CD4-positive, alpha-beta T cell treated with Interleukin-15 for 4 hours (primary cell): ENCODE measurements around the gene FSTL4.

ENCODE experiments used
- DNase-seq: peaks from one replicate; pipeline ENCODE4 v3.0.0-alpha.2; 2020; ENCODE audit warnings: low spot score

FSTL4 gene

DNA sequence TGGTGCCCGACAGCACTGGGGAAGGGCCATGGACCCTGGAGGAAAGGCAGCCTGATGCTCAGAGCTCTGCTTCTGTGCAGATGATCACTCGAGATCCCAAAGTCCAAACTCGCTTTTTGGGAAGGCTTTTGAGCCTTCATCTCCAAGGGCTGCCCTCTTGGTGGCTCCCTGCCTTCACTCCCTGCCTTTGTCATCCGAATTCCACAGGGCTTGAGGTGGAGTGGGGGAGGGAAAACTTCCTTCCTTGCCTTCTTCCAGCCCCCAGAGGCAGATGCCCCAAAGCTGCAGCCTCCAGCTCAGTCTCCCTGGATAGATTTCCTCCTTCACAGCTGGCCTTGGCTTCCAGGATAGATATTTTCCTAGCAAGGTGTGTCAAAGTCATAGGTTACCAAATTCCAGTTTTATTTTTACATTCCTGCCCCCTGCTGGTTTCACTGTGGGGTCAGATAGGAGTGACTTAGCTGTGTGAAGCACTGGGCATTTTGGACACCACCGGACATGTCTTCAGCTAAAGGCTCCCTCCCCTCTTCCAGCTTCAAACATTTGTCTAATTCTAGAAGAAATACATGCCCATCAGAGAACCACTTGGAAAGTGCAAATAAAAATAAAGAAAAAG, 292.3 kb downstream of the FSTL4 start:
- DNase-seq: no peak

DNA sequence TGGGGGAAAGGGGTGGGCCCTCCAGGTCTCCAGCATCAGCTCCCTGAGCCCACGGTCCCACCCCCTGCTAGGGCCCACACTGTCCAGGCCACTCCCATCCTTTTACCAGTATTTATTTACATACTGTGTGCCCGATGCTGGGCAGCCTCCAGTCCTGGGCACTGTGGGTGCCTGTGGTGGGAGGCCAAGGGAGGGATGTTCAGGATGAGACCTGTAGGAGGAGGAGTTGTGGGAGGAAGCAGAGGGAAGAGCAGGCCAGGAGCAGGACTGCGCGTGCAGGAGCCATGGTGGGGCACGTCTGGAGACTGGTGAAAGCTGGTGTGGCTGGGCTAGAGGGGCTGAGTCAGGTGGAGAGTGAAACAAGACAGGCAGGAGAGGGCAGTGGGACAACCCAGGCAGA, 293.1 kb downstream of the FSTL4 start:
- DNase-seq: no peak

DNA sequence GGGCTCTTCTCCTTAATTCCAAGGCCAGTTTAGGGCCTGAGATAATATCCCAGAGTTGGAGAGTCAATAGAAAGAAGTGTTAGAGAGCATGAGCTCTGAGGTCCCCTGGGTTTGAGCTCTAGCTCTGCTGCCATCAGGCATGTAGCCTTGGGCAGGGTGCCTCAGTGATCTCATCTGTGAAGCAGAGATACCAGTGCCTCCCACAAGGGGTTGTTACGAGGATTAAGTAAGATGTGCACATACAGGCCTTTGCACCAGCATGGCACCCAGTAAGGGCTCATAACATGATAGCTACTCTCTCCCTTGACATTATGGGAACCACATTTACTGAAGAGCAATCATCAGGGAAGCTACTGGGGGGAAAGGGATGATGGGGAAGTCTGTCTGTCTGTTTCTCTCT, 294.8 kb downstream of the FSTL4 start:
- no peak for DNase-seq

DNA sequence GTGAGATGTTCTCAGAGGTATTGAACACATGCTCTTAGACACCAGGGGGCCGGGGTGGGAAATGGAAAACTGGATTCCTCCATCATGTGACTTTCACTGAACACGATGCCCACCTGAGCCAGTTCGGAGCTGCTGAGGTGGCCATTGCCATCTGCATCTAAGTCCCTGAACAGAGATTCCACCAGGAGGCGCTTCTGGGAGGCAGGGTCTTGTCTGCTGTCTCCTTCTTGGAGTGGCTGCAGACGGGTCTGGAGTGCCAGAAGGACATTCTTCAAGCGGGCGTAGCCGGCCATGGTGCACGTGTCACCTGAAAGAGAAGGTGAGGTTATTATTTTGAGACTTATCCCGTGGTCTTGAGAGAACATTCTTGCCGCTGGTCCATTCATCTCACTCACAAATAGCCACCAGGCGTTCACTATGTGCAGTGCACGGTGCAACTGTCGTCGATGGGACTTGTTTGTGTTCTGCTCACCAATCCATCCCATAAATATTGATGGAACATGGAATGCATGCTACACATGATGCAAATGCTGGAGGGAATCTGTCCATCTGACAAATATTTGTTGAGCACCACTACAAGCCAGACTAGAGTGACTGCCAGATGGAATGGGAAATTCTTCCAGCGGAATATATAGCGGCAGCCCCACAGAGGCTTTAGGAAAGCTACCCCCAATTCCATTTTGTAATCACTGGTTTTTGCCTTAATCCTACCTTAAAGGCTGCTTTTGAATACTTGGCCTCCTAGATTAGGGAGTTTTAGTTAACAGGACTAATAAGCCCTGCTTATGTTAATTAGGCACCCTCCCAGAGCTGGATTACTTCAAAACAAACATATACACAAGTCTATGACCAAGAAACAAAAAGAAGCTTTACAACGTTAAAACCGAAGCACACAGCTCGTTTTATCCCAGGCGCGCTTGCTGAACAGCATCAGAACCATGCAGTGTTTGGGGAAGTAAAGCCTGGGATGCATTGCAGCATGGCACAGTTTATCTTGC, 295.7 kb downstream of the FSTL4 start:
- no peak for DNase-seq

DNA sequence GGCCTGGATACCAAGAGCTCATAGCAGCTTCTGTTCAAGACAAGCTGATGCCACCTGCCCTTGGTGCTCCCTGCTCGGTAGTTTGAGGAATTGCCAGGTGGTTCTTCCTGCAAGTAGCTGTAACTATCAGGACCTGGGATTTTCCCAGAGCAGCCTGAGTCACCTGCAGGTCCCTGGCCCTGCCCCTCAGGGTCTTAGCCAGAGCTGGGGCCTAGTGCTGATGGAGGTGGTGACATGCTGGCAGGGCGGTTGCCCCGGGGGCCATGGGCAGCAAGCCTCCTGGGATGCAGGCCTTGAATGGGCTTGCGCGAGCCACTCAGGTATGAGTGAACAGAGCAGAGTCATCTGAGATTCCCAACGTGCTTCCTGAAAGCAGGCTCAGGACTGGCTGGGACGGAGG, 298.3 kb downstream of the FSTL4 start:
- no peak for DNase-seq

DNA sequence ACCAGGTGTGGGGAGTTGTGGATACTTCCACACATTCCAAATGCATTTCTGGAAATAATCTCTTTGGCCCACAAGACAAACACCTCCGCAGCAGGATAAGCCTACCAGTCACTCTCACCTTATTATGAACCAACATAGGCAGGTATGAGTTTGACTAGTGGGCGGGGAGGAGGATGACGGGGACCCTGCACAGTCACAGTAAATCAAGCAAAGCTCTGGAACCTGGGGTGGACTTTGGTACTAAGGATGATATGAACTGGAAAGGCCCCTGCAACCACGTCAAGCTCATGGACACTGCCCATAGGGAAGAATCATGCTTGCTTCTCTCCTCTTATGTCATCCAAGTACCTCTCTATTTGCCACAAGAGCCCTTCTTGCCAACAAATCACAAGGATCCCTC, 301.2 kb downstream of the FSTL4 start:
- DNase-seq: no peak

DNA sequence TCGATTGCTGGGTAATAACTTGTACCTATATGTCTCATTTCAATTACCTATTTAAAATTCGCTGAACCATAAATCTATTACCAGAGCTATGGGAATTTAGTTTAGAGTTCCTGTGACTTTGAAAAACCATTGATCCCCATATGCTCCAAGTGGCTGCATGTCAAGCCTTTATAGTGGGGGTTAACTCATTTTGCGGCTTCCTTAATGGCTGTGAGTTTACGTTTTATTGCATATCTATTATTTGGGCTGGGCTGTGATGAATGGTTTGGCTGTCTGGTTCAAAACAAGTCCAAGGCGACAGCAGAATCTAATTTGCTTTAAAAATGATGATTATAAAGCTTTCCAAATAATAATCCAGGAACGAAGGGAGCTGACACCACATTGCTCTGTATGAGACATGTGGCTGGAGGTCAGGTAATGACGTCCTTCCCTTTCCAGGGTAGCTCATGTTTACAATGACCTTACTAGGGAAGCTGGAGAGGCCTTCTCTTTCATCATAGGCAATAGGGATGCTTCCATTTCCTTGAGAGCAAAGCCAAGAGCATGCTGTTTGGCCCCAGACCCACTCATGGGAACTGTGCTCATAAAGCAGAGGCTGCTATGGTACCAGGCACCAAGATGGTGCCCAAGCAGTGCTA, 302.2 kb downstream of the FSTL4 start:
- no peak for DNase-seq

DNA sequence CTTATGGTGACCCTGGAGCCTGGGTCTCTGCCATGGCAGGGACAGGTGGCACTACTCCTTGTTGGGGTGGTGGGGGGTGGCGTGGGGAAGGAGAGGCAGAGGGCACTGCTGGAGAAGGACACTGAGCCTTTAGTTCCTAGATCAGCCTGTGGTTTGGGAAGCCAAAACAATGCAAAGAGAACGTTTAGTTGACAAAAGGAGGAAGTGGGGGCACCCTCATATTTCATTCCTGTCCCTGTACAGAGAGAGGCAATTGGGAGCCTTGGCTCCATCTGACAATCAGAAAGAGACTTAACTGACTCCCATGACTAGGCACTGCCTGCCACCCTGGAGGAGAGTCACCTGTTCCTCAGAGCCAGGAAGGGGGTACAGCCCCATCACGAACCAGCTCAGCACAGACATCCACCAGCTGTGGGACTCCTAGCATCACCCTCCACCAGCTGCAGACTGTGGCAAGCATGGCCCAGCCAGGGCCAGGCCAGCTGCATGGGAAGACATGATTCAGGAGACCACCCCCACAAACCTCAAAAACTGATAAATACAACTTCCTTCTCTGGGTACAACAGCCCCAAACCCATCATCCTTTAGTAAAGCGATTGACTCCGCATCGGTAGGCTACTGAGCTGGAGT, 303.1 kb downstream of the FSTL4 start:
- no peak for DNase-seq

DNA sequence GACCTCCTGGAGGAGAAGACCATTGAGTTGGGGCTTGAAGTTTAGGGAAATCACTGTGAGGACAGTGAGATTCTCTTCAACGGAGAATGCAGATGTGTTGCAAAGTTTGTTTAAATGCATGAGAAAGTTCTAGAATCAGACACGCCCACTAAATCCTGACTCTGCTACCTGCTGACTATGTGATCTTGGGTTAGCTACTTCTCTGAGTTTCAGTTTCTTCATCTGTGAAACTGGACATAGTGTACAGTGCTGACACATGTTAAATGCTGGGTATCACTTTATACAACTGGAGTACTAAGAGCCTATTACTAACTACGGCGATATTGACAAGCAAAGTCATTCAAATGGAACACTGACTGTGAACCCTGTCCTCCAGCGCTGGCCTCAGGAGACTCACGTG, 305.1 kb downstream of the FSTL4 start:
- no peak for DNase-seq

DNA sequence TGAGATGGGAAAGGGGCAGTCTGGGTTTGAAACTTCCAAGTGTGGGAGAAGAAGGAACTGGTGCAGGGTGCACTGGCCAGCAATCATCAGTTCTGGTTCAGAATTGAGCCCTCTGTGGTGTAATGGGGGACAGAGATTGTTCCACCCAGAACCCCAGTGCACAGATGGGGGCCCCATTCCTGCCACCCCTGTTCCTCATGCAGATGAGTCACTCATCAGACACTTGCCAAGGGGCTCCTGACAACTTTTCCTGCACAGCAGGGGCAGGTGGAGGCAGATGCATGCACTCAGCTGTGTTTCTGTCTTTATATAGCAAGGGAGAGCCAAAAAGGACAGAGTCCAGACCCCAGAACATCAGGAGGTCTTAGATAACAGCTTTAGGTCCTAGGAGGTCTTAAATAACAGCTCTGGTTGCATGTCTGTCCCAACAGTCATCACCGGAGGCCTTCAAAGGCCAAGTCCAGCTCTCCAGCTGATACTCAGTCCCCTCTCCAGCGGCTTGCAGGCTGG, 307.6 kb downstream of the FSTL4 start:
- no peak for DNase-seq

DNA sequence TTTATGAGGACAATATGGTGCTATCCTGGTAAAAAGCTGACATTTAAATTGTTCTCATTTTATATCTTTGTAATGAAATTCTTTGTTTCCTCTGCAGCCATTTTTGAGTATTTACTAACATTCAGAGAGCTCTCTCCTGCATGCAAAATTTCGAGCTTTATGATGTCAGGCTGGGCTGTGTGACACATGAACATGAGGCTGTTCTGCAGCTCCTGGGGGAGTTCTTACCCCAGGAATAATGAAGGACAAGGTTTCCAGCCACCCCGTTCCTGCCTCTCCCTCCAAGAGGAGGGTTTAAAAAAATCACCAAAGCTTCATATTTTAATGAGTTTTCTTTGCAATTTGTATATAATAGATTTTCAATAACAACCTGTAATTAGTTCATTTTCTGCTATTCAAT, 308.2 kb downstream of the FSTL4 start:
- no peak for DNase-seq

DNA sequence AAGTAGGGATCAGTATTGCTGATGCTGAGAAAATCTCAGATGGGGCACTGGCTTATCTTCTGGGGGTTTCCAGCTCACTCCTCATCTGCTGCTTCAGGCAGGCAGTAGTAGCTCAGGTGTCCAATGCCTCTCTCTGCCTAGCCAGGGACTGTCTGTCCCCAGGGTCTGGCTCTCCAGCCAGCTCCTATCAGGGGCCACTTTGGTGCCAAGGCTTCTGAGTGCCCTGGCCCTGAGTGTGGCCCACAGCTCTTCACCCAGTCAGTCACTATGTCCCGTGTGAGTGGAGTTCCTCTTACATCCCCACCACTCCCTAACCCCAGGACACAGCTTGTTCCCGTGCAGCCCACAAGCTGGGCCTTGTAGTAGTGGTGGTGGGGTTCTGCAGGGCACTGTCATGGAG, 309.0 kb downstream of the FSTL4 start:
- DNase-seq: no peak

DNA sequence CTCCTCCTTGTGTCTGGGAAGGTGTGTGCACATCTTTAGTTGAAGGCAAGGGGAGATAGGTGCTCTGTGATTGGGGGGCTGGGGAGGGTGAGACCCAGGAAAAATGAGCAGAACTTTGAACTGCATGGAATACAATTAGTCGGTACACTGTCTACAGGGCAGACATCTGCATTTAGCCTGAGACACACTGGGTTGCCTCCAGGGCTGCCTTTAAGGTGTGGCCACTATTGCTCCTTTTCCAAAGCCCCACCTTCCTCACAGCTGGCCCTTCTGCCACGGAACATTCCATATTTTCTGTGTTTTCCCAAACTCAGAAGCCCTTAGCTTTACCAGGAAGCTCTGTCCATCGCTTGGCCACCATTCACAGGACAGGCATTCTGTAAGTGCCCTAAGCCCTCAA, 312.6 kb downstream of the FSTL4 start:
- no peak for DNase-seq

DNA sequence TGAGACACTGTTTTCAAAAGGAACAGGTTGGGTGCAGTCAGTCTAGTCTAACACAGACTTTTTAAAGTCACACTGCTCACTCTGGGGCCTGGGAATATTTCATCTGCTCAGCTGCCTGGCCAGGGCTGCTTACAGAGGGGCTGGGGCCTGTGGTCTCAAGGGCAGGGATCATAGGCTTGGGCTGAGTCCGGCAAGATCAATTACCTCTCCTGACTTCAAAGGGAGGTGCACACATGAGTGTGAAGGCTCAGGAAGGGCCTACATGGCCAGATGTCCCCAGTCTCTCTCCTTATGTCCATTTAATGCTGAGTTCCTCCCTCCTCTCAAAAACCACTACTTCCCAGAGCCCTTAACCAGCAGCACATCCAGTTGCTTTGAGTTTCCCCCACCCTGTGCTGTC, 313.3 kb downstream of the FSTL4 start:
- DNase-seq: no peak

DNA sequence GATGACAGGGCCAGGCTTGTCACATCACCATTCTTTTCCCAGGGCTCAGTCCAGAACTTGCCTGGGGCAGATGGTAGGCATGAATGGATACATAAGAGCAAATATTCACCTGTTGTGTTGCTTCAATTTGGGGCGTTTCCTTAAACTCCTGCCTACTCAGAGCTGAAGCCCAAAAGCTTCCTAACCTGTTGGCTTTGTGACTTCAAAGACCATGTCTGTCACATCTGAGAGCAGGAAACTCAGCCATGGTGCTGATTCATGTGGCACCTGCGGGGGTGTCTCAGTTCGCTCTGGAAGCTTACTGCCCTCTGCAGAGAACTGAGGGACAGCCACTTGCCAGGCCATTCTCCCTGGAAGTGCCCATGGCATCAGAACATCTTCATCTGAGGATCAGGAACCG, 313.9 kb downstream of the FSTL4 start:
- DNase-seq: no peak

DNA sequence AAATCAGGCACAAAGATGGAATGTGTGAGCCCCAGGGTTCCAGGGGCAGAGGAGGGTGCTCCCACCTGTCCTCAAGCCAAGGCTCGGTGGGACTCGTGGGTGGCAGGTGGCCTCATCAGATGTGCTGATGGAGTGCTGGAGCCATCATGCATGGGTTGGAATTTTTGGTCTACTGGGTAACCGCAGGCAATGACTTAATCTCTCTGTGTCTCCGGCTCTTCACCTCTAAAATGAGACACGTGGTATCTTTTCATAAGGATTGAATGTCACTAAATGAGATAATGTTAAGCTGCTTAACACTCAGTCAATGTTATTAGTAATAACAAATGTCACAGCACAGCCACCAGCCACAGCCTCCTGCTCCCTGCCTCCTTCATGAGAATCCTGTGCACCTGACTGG, 315.0 kb downstream of the FSTL4 start:
- DNase-seq: no peak

DNA sequence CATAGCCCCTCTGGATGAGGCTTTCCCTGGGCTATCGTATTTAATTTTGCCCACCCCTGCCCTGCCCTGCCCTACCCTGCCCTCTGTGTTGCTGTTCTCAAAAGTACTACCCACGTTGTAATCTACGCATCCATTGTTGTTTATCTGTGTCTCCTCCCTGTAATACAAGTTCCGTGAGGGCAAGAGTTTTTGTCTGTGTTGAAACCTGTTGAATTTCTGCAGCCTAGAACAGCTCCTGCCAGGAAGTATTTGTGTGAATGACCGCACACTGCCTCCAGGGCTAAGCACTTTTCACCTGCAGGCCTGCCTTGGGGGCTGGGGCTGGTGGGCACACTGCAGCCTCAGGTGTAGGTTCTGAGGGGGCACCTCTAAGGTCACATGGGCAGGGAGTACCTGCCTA, 315.7 kb downstream of the FSTL4 start:
- DNase-seq: no peak

DNA sequence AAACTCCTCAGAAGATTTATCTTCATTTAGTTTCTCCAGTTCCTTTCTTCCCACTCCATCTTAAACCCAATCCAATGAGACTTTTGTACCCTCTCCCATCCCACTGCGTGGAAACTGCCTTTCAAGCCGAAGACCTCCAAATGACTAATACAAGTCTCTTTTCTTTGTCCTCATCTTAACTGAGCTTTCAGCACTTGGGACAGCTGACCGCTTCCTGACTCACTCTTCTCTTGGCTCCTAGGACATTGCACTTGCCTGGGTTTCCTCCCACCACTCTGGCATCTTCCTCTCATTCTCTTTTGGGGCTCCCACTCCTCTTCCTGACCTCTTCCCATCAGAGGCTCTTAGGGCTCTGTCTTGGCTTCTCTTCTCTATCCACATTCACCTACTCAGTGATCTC, 316.8 kb downstream of the FSTL4 start:
- DNase-seq: no peak

DNA sequence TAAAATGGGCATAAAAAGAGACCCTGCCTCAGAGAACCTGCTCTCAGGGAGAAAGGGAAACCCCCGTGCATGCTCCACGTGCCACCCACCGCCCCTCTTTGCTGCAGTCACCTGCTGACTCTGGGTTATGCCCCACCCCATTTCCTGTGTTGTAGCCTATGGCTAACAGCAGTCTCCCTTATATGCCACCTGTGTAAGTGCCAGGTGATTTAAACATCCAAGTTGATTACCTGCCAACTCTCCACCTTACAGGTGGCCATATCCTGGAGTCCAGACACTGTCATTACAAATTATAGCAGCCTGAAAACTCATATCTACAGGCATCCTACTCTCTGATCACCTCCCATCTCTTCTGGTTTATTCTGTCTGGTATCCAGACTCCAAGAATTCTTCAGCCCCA, 318.0 kb downstream of the FSTL4 start:
- no peak for DNase-seq

DNA sequence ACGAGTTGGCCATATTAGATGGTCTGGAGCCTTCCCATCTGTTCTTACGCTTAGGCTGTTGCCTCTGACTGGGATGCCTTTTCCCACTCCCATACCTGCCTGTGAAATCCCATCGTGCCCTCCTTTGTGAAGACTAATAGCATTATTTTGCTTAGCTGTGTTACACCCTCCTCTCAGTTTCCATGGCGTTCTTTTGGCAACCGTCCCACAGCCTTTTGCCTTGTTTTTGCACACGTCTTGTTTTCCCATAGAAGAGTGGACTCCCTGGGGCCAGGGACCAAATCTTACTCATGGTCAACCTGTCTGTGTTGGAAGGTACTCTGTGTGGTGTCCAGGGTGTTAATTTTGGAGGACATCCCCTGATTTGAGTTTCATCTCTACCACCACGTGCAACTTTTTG, 318.4 kb downstream of the FSTL4 start:
- DNase-seq: no peak

DNA sequence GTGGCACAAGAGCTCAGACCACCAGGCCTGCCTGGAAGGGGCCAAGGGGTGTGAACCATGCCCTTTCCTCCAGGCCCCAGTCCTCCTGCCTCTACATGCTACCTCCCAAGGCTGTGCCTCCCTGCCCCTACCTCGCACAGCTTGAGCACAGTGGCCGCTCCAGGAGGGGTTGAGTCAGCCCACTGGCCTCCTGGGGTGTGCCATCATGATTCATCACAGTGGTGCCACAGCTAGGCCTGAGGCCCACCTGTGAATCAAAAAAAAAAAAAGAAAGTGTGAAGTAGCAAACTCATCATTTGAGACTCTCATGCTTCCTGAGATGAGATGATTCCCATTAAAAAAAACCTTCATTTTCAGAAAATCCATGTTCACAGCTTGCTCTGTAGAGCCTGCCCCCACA, 320.0 kb downstream of the FSTL4 start:
- no peak for DNase-seq

DNA sequence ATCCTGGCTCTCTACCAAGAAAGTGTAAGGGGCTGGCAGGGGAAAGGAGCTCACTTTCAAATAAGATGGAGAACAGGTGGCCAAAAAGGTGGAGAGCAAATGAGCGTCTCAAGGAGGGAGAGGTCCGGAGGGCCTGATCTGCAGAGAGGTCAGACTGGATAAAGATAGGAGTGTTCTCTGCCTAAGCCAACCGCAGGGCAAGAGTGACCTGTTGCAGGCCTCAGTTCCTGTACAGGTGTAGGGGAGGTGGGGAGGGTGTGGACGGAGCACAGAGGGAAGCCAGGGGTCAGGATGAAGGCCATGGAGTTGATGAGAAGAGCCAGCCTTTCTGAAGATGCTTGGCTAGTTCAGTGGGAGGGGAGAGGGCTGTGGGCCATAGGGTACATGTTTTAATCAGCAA, 320.8 kb downstream of the FSTL4 start:
- DNase-seq: no peak
